ENCODE data around the gene ARNT2.

DNA sequence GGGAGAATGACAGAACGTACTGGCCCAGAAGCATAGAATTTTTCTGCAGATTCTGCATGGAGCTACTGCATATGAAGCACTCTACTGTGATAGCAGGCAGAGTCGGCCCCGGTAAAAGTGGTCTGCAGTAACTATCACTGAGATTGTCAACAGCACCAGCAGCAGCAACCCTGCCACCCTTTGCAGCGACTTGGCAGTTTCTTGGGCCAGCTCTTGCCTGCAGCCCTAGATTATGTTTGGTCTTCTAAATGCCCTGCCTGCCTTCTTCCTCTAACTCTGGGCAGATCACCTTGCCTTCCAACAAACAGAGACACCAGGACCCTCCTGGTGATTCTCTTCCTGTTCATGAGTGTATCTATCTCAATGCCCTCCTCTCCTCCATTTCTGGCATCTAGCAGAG is 161.8 kb downstream of the ARNT2 start:
- TF ChIP-seq CEBPB (IDR thresholded peaks at IDR 0.05) (no peak), POLR2A (IDR thresholded peaks at IDR 0.05; ENCODE audit: low read length) (no peak), RCOR1 (IDR thresholded peaks at IDR 0.05; ENCODE audit: low read depth, low read length) (no peak)
- TF ChIP-seq, protein P1, sequence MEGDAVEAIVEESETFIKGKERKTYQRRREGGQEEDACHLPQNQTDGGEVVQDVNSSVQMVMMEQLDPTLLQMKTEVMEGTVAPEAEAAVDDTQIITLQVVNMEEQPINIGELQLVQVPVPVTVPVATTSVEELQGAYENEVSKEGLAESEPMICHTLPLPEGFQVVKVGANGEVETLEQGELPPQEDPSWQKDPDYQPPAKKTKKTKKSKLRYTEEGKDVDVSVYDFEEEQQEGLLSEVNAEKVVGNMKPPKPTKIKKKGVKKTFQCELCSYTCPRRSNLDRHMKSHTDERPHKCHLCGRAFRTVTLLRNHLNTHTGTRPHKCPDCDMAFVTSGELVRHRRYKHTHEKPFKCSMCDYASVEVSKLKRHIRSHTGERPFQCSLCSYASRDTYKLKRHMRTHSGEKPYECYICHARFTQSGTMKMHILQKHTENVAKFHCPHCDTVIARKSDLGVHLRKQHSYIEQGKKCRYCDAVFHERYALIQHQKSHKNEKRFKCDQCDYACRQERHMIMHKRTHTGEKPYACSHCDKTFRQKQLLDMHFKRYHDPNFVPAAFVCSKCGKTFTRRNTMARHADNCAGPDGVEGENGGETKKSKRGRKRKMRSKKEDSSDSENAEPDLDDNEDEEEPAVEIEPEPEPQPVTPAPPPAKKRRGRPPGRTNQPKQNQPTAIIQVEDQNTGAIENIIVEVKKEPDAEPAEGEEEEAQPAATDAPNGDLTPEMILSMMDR (IDR thresholded peaks at IDR 0.05) = no peak

All from A549 (cell line).